Cardiac muscle cell (in vitro differentiated cells and primary cell): ENCODE data around the gene PSAP. TPM values are rescaled to one million over a fixed set of nuclear protein-coding genes. Genes with fewer than 3 reads are reported as not detected.

Experiments used
- DNase-seq, 2 donors: peaks; one replicate each; pipeline versions ENCODE4 v3.0.0 to v3.0.0-alpha.2; 2010 to 2017; ENCODE audit warnings: low read depth in 1 of 2, low spot score in 1 of 2
- H3K27ac ChIP-seq: fragments of 200-600 bp; sonication (generic); 2 replicates; pipeline ENCODE4 v1.5.1; 2016
- H3K27me3 ChIP-seq: fragments of 200-600 bp; sonication (generic); 2 replicates; pipeline ENCODE4 v1.6.0; 2016; ENCODE audit warnings: control low read depth
- H3K36me3 ChIP-seq: fragments of 200-600 bp; sonication (generic); 2 replicates; pipeline ENCODE4 v1.5.1; 2016; ENCODE audit warnings: control low read depth
- H3K4me1 ChIP-seq: fragments of 200-600 bp; sonication (generic); 2 replicates; pipeline ENCODE4 v1.8.1; 2017; ENCODE audit warnings: low read depth, mild to moderate bottlenecking, mixed run types
- H3K4me3 ChIP-seq: fragments of 200-600 bp; sonication (generic); 2 replicates; pipeline ENCODE4 v1.5.1; 2016; ENCODE audit warnings: mild to moderate bottlenecking
- H3K9me3 ChIP-seq: fragments of 200-600 bp; sonication (generic); 2 replicates; pipeline ENCODE4 v1.5.1; 2017; ENCODE audit warnings: low read depth, mild to moderate bottlenecking, control low read depth
- polyA plus RNA-seq: library from polyadenylated mRNA; unstranded; fragments of >200 nt; fragmentation: Nextera tagmentation; extraction: Ambion mirVana; gene quantifications from 2 replicates; pipeline ENCODE4 v1.2.1, GENCODE V29; 2016
- total RNA-seq: library from RNA; depleted of rRNA; stranded (reverse); fragments of >200 nt; gene quantifications from 2 replicates; pipeline ENCODE4 v1.2.3, GENCODE V29; 2016
- TF ChIP-seq, protein P1 (sequence below): IDR thresholded peaks from 2 replicates; pipeline ENCODE4 v1.5.1; 2012; ENCODE audit warnings: low read depth, mild to moderate bottlenecking, low read length

PSAP gene
- total and polyA plus RNA-seq, 2 experiments from 2014 or later = 624 to 844 TPM

DNA sequence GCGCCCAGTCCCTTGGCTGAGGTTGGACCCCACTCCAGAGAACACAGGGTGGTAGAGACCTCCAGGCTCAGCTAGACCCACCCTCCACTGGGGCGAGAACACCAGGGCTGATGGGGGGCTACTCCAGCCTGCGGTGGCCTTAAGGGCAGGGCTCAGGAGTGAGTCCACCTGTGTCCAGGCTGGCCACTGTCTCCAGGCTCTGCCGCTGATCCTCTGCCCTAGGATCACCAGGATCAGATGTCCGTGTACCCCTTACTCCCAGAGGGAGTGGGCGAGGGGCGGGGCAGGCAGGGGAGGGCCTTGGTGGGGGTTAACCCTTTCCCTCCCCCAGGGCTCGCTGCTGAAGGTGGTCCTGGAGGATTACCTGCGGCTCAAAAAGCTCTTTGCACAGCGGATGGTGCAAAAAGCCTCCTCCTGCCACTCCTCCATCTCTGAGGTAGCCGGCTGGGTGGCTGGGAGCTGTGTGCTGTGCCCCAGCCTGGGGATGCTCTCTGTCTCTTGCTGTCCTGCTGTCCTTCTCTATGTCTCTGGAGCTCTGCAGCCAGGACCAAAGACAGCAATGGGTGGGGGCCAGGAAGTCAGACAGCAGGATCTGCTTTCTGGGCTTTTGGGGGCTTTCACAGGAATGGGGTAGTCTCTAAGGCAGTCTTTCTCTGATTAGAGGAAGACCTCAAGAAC is 38.0 kb downstream of the PSAP start:
- no peaks in the 10 kb centered on the region for H3K27me3 ChIP-seq
- TF ChIP-seq, protein P1, sequence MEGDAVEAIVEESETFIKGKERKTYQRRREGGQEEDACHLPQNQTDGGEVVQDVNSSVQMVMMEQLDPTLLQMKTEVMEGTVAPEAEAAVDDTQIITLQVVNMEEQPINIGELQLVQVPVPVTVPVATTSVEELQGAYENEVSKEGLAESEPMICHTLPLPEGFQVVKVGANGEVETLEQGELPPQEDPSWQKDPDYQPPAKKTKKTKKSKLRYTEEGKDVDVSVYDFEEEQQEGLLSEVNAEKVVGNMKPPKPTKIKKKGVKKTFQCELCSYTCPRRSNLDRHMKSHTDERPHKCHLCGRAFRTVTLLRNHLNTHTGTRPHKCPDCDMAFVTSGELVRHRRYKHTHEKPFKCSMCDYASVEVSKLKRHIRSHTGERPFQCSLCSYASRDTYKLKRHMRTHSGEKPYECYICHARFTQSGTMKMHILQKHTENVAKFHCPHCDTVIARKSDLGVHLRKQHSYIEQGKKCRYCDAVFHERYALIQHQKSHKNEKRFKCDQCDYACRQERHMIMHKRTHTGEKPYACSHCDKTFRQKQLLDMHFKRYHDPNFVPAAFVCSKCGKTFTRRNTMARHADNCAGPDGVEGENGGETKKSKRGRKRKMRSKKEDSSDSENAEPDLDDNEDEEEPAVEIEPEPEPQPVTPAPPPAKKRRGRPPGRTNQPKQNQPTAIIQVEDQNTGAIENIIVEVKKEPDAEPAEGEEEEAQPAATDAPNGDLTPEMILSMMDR = no peak
- DNase-seq = no peak
- no peak overlapping the region for H3K27ac ChIP-seq
- no peaks in the 10 kb centered on the region for H3K4me1 ChIP-seq
- H3K36me3 ChIP-seq = peaks cover 19% of the 10 kb centered on the region
- H3K4me3 ChIP-seq = no peak overlapping the region
- no peaks in the 10 kb centered on the region for H3K9me3 ChIP-seq

DNA sequence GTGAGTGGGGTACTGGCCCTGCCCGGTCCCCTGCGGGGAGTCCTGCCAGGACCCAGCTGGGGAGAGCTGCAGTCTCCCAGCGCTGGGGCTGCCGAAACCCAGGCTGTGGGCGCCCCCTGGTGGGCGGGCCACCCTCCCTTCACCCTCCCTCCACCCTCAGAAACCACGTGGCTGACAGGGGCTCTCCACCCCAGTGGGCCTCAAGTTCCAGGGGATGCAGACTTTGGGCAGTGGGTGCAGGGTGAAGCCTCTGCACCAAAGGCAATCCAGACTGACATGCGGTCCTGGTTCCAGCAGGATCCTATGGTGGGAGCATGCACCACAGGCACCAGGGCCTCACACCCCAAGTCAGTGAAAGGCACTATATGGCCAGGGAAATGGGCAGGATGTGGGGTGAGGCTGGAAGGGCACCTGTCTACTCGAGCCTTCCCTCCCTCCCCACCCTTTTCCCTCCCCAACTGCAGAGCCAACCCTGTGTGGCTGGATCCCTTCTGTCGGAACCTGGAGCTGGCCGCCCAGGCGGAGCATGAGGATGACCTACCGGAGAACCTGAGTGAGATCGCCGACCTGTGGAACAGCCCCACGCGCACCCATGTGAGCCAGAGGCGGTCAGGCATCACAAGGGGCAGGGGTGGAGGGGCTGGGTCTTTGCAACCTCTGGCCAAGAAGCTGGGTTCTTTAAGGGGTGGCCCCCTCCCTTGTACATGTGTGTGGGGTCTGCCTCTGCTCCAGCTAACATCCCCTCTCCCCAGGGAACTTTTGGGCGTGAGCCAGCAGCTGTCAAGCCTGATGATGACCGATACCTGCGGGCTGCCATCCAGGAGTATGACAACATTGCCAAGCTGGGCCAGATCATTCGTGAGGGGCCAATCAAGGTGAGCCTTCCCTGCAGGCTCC is 38.8 kb downstream of the PSAP start:
- H3K9me3 ChIP-seq = no peaks in the 10 kb centered on the region
- H3K4me1 ChIP-seq = no peaks in the 10 kb centered on the region
- peak; percentile 70 to 73 for DNase-seq
- H3K4me3 ChIP-seq = no peak overlapping the region
- no peak overlapping the region for H3K27ac ChIP-seq
- peaks cover 11% of the 10 kb centered on the region for H3K36me3 ChIP-seq
- TF ChIP-seq, protein P1 = peak; percentile 89
- H3K27me3 ChIP-seq = no peaks in the 10 kb centered on the region

DNA sequence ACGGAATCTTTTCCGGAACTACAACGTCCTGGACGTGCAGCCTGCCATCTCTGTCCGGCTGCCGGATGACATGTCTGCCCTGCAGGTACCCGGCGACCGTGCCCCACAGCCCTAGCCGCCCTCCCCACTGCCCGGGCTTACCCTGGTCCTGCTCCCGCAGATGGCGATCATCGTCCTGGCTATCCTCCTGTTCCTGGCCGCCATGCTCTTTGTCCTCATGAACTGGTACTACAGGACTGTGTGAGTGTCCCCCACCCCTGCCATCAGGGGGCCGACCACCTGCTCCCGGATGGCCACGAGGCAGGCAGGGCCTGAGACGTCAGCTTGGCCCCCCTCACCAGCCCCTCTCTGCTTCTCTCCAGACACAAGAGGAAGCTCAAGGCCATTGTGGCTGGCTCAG is 39.7 kb downstream of the PSAP start:
- H3K9me3 ChIP-seq = no peaks in the 10 kb centered on the region
- TF ChIP-seq, protein P1 = no peak
- no peaks in the 10 kb centered on the region for H3K4me1 ChIP-seq
- peaks cover 4% of the 10 kb centered on the region for H3K27me3 ChIP-seq
- no peak overlapping the region for H3K27ac ChIP-seq
- no peak for DNase-seq
- peaks cover 8% of the 10 kb centered on the region for H3K36me3 ChIP-seq
- H3K4me3 ChIP-seq = no peak overlapping the region

DNA sequence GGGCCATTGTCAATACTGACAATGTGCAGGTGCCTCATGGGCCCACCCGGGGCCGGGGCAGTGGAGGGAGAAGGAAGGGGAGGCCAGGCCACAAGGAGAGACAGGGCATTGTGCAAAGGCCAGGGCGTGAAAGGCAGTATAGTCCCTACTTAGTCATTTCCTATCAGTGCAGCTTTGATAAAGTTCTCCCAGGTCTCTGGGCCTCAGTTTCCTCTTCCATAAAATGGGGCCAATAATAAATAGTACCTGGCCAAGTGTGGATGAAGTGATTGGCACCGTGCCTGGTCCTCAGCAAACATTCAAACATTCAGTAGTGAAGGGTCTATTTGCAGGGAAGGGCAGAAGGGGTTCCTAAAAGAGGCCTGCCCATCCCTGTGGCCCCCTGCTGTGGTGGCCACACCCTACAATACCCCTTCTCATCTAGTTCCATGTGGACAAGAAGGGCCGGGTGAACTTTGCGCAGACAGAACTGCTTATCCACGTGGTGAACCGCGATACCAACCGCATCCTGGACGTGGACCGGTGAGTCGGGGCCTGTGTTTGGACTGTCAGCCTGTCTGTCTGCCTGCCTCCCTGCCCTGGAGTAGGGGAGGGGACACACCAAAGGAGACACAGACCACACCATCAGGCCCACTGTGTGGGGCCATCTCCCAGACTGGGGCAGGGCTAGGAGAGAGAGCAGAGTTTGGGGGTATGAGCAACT is 40.9 kb downstream of the PSAP start:
- H3K4me1 ChIP-seq = no peaks in the 10 kb centered on the region
- no peaks in the 10 kb centered on the region for H3K36me3 ChIP-seq
- DNase-seq = no peak
- no peaks in the 10 kb centered on the region for H3K9me3 ChIP-seq
- TF ChIP-seq, protein P1 = no peak
- no peak overlapping the region for H3K4me3 ChIP-seq
- no peak overlapping the region for H3K27ac ChIP-seq
- peaks cover 14% of the 10 kb centered on the region for H3K27me3 ChIP-seq

DNA sequence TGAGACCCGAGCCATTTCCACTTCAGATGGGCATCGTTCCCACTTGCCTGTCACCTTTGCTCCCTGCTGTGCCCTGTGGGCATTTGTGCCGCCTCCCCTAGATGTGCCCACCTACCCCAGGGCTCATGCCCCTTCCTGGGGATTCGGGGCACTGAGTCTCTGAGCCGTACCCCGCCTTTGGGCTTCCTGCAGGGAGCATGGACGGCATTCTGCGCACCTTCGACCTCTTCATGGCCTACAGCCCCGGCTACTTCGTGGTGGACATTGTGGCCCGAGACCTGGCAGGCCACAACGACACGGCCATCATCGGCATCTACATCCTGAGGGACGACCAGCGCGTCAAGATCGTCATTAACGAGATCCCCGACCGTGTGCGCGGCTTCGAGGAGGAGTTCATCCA is 41.4 kb downstream of the PSAP start:
- Histone ChIP-seq H3K27ac (no peak overlapping the region), H3K4me1 (no peaks in the 10 kb centered on the region), H3K36me3 (no peaks in the 10 kb centered on the region), H3K9me3 (no peaks in the 10 kb centered on the region), H3K4me3 (no peak overlapping the region), H3K27me3 (peaks cover 20% of the 10 kb centered on the region)
- DNase-seq = no peak
- TF ChIP-seq, protein P1 = no peak
